HEK293 (cell line): ENCODE results near the gene GCNT2.

Experiments
- CTCF ChIA-PET: fragments of 350-600 bp; formaldehyde crosslinking; extraction: SDS; loops from one replicate; lab custom pipeline; 2021; ENCODE audit warnings: antibody characterized with exemption; lab: Yijun Ruan, JAX
- POLR2A ChIA-PET: fragments of 300-600 bp; formaldehyde crosslinking; extraction: SDS; loops from one replicate; lab custom pipeline; 2020; ENCODE audit warnings: antibody characterized with exemption, inconsistent platforms; lab: Yijun Ruan, JAX
- H3K27ac ChIP-seq: fragments of 200-500 bp; sonication (Bioruptor generic); 2 replicates; pipeline ENCODE4 v1.5.1; 2014; ENCODE audit warnings: low read depth, low read length, control low read depth, inconsistent platforms; ENCODE audit errors: extremely low read depth
- H3K36me3 ChIP-seq, 2 experiments: fragments of 200-500 bp in 1 of 2; sonication (Bioruptor generic) in 1 of 2; 1 replicate in 1 of 2; 2 replicates in 1 of 2; pipeline ENCODE4 v1.5.1; 2014 to 2017; ENCODE audit warnings: inconsistent platforms in 2 of 2, low read length in 2 of 2; ENCODE audit not compliant: control insufficient read depth in 2 of 2, insufficient read depth in 1 of 2
- H3K4me1 ChIP-seq: fragments of 200-500 bp; sonication (Bioruptor generic); 2 replicates; pipeline ENCODE4 v1.5.1; 2014; ENCODE audit warnings: mild to moderate bottlenecking, low read length, inconsistent platforms; ENCODE audit not compliant: control insufficient read depth, insufficient read depth
- H3K4me3 ChIP-seq: 2 replicates; pipeline ENCODE4 v1.5.1; 2011; ENCODE audit warnings: low read depth, mild to moderate bottlenecking, control low read depth, low read length, moderate library complexity
- H3K9me3 ChIP-seq: fragments of 200-500 bp; sonication (Bioruptor generic); 2 replicates; pipeline ENCODE4 v1.5.1; 2014; ENCODE audit warnings: low read depth, low read length, inconsistent platforms; ENCODE audit not compliant: control insufficient read depth, insufficient read depth
- EGR2 ChIP-seq: fragments of 450-650 bp; formaldehyde crosslinking; IDR thresholded peaks from 2 replicates; pipeline ENCODE4 v1.5.1; 2016; ENCODE audit warnings: low read depth, missing biosample characterization, missing genetic modification characterization
- GFI1B ChIP-seq: fragments of 450-650 bp; formaldehyde crosslinking; IDR thresholded peaks from 2 replicates; pipeline ENCODE4 v1.5.1; 2016; ENCODE audit warnings: missing biosample characterization, missing genetic modification characterization
- GLI2 ChIP-seq: fragments of 450-650 bp; formaldehyde crosslinking; IDR thresholded peaks from 2 replicates; pipeline ENCODE4; 2017; ENCODE audit warnings: missing biosample characterization, missing genetic modification characterization, low read depth, borderline replicate concordance
- IKZF3 ChIP-seq: fragments of 450-650 bp; IDR thresholded peaks from 2 replicates; pipeline ENCODE4 v1.5.0; 2018; ENCODE audit warnings: missing biosample characterization, mild to moderate bottlenecking, missing genetic modification characterization, moderate library complexity
- KLF1 ChIP-seq: fragments of 450-650 bp; formaldehyde crosslinking; IDR thresholded peaks from 2 replicates; pipeline ENCODE4 v1.5.1; 2016; ENCODE audit warnings: missing biosample characterization, missing genetic modification characterization
- PRDM6 ChIP-seq: fragments of 450-650 bp; formaldehyde crosslinking; IDR thresholded peaks from 2 replicates; pipeline ENCODE4 v1.5.1; 2017; ENCODE audit warnings: missing biosample characterization, missing genetic modification characterization
- SALL2 ChIP-seq: fragments of 450-650 bp; formaldehyde crosslinking; IDR thresholded peaks from 2 replicates; pipeline ENCODE4 v1.5.0; 2017; ENCODE audit warnings: missing biosample characterization, mild to moderate bottlenecking, missing genetic modification characterization, borderline replicate concordance
- ZBTB7A ChIP-seq: fragments of 450-650 bp; formaldehyde crosslinking; IDR thresholded peaks from 2 replicates; pipeline ENCODE4 v1.5.1; 2016; ENCODE audit warnings: low read depth, missing biosample characterization, missing genetic modification characterization
- ZBTB8A ChIP-seq: fragments of 450-650 bp; formaldehyde crosslinking; IDR thresholded peaks from 2 replicates; pipeline ENCODE4 v1.5.1; 2016; ENCODE audit warnings: missing biosample characterization, missing genetic modification characterization
- ZIC2 ChIP-seq: fragments of 450-650 bp; formaldehyde crosslinking; IDR thresholded peaks from 2 replicates; pipeline ENCODE4 v1.5.1; 2016; ENCODE audit warnings: missing biosample characterization, missing genetic modification characterization
- ZNF114 ChIP-seq: fragments of 450-650 bp; formaldehyde crosslinking; IDR thresholded peaks from 2 replicates; pipeline ENCODE4 v1.5.0; 2017; ENCODE audit warnings: missing biosample characterization, missing genetic modification characterization
- ZNF133 ChIP-seq: fragments of 450-650 bp; formaldehyde crosslinking; IDR thresholded peaks from 2 replicates; pipeline ENCODE4 v1.5.1; 2016; ENCODE audit warnings: missing biosample characterization, missing genetic modification characterization
- ZNF18 ChIP-seq: fragments of 450-650 bp; formaldehyde crosslinking; IDR thresholded peaks from 2 replicates; pipeline ENCODE4 v1.5.1; 2016; ENCODE audit warnings: missing biosample characterization, missing genetic modification characterization
- ZNF211 ChIP-seq: fragments of 450-650 bp; formaldehyde crosslinking; IDR thresholded peaks from 2 replicates; pipeline ENCODE4 v1.5.1; 2016; ENCODE audit warnings: low read depth, missing biosample characterization, missing genetic modification characterization
- ZNF24 ChIP-seq: fragments of 450-650 bp; formaldehyde crosslinking; IDR thresholded peaks from 2 replicates; pipeline ENCODE4 v1.5.1; 2016; ENCODE audit warnings: missing biosample characterization, missing genetic modification characterization
- ZNF404 ChIP-seq: fragments of 450-650 bp; formaldehyde crosslinking; IDR thresholded peaks from 2 replicates; pipeline ENCODE4 v1.5.1; 2017; ENCODE audit warnings: missing biosample characterization, missing genetic modification characterization
- ZNF423 ChIP-seq: fragments of 450-650 bp; formaldehyde crosslinking; IDR thresholded peaks from 2 replicates; pipeline ENCODE4 v1.5.1; 2016; ENCODE audit warnings: missing biosample characterization, missing genetic modification characterization
- ZNF654 ChIP-seq: fragments of 450-650 bp; formaldehyde crosslinking; IDR thresholded peaks from 2 replicates; pipeline ENCODE4 v1.5.1; 2016; ENCODE audit warnings: low read depth, missing biosample characterization, missing genetic modification characterization
- ZNF791 ChIP-seq: fragments of 450-650 bp; formaldehyde crosslinking; IDR thresholded peaks from 2 replicates; pipeline ENCODE4 v1.5.1; 2016; ENCODE audit warnings: missing biosample characterization, missing genetic modification characterization
- ZNF792 ChIP-seq: fragments of 450-650 bp; formaldehyde crosslinking; IDR thresholded peaks from 2 replicates; pipeline ENCODE4 v1.5.1; 2016; ENCODE audit warnings: missing biosample characterization, missing genetic modification characterization
- TF ChIP-seq, protein P1 (sequence below): fragments of 450-650 bp; formaldehyde crosslinking; conservative IDR thresholded peaks from 2 replicates; pipeline ENCODE4 v1.5.1; 2016; ENCODE audit warnings: low read depth, missing biosample characterization, missing genetic modification characterization
- TF ChIP-seq, protein P2 (sequence below): fragments of 450-650 bp; formaldehyde crosslinking; IDR thresholded peaks from 2 replicates; pipeline ENCODE4 v1.5.1; 2016; ENCODE audit warnings: missing biosample characterization, missing genetic modification characterization
- TF ChIP-seq, protein P3 (sequence below): IDR thresholded peaks from 2 replicates; pipeline ENCODE4 v1.6.1; 2011; ENCODE audit warnings: mild to moderate bottlenecking, low read depth, low read length, borderline replicate concordance
- TF ChIP-seq, protein P4 (sequence below): fragments of 450-650 bp; formaldehyde crosslinking; IDR thresholded peaks from 2 replicates; pipeline ENCODE4 v1.5.1; 2016; ENCODE audit warnings: missing biosample characterization, missing genetic modification characterization

GCNT2 gene

DNA sequence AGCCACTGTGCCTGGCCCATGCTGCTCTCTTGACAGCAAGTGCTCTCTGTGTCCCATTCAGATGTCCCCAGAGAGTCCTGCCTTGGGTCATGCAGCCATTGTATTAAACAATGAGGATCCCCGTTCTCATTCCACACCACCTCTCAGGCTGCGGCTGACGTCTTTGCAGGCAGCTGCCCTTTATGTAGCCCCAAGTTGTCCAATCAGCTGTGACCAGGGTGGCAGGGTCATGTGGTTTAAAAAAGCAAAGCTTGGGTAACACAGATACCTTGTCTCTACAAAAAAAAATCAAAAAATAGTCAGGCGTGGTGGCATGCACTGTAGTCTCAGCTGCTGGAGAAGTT is 13.2 kb downstream of the GCNT2 start:
- ChIA-PET POLR2A (no interaction called here), CTCF (interaction anchor here (1.1 kb wide), 1 partner anchor 14 kb away, joined by 3 read pairs; the partner anchor contains the start of gene GCNT2)
- Histone ChIP-seq H3K4me3 (no peak overlapping the region), H3K9me3 (no peaks in the 10 kb centered on the region), H3K4me1 (no peaks in the 10 kb centered on the region), H3K27ac (no peak overlapping the region)
- TF ChIP-seq ZIC2 (tag by site-specific recombination) = no peak
- no peak for TF ChIP-seq ZNF791 (tag by site-specific recombination)
- no peak for TF ChIP-seq GFI1B (tag by site-specific recombination)
- no peak for TF ChIP-seq ZNF114 (tag by site-specific recombination)
- TF ChIP-seq ZNF404 = no peak
- TF ChIP-seq, protein P1, sequence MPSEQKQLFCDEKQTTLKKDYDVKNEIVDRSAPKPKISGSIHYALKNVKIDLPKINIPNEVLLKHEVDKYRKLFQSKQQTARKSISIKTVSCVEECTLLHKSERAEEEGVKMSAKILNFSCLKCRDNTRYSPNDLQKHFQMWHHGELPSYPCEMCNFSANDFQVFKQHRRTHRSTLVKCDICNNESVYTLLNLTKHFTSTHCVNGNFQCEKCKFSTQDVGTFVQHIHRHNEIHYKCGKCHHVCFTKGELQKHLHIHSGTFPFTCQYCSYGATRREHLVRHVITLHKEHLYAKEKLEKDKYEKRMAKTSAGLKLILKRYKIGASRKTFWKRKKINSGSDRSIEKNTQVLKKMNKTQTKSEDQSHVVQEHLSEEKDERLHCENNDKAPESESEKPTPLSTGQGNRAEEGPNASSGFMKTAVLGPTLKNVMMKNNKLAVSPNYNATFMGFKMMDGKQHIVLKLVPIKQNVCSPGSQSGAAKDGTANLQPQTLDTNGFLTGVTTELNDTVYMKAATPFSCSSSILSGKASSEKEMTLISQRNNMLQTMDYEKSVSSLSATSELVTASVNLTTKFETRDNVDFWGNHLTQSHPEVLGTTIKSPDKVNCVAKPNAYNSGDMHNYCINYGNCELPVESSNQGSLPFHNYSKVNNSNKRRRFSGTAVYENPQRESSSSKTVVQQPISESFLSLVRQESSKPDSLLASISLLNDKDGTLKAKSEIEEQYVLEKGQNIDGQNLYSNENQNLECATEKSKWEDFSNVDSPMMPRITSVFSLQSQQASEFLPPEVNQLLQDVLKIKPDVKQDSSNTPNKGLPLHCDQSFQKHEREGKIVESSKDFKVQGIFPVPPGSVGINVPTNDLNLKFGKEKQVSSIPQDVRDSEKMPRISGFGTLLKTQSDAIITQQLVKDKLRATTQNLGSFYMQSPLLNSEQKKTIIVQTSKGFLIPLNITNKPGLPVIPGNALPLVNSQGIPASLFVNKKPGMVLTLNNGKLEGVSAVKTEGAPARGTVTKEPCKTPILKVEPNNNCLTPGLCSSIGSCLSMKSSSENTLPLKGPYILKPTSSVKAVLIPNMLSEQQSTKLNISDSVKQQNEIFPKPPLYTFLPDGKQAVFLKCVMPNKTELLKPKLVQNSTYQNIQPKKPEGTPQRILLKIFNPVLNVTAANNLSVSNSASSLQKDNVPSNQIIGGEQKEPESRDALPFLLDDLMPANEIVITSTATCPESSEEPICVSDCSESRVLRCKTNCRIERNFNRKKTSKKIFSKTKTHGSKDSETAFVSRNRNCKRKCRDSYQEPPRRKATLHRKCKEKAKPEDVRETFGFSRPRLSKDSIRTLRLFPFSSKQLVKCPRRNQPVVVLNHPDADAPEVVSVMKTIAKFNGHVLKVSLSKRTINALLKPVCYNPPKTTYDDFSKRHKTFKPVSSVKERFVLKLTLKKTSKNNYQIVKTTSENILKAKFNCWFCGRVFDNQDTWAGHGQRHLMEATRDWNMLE = no peak
- no peak for TF ChIP-seq ZNF423 (tag by site-specific recombination)
- TF ChIP-seq, protein P2, sequence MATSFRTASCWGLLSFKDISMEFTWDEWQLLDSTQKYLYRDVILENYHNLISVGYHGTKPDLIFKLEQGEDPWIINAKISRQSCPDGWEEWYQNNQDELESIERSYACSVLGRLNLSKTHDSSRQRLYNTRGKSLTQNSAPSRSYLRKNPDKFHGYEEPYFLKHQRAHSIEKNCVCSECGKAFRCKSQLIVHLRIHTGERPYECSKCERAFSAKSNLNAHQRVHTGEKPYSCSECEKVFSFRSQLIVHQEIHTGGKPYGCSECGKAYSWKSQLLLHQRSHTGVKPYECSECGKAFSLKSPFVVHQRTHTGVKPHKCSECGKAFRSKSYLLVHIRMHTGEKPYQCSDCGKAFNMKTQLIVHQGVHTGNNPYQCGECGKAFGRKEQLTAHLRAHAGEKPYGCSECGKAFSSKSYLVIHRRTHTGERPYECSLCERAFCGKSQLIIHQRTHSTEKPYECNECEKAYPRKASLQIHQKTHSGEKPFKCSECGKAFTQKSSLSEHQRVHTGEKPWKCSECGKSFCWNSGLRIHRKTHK (tag by site-specific recombination) = no peak
- TF ChIP-seq ZNF18 (tag by site-specific recombination) = no peak
- TF ChIP-seq, all 188 proteins: peak for 0
- peaks cover 0 to 3% of the 10 kb centered on the region in 2 experiments; a peak in 1 of 3 replicates for H3K36me3 ChIP-seq

GRCh38 chr6:10535193-10535592 is 14.0 kb downstream of the GCNT2 start:
- Histone ChIP-seq H3K9me3 (no peaks in the 10 kb centered on the region), H3K4me1 (no peaks in the 10 kb centered on the region), H3K27ac (no peak overlapping the region), H3K36me3 (no peaks in the 10 kb centered on the region), H3K4me3 (no peak overlapping the region)
- POLR2A ChIA-PET = no interaction called here
- CTCF ChIA-PET = interaction anchor here (1.1 kb wide), 1 partner anchor 14 kb away, joined by 3 read pairs; the partner anchor contains the start of gene GCNT2
- TF ChIP-seq, protein P3, sequence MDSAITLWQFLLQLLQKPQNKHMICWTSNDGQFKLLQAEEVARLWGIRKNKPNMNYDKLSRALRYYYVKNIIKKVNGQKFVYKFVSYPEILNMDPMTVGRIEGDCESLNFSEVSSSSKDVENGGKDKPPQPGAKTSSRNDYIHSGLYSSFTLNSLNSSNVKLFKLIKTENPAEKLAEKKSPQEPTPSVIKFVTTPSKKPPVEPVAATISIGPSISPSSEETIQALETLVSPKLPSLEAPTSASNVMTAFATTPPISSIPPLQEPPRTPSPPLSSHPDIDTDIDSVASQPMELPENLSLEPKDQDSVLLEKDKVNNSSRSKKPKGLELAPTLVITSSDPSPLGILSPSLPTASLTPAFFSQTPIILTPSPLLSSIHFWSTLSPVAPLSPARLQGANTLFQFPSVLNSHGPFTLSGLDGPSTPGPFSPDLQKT = no peak
- TF ChIP-seq EGR2 (tag by site-specific recombination) (no peak), IKZF3 (no peak), GLI2 (tag by site-specific recombination) (no peak), ZNF211 (tag by site-specific recombination) (no peak), ZBTB8A (tag by site-specific recombination) (no peak), ZNF654 (no peak), PRDM6 (tag by site-specific recombination) (no peak), ZBTB7A (no peak), KLF1 (tag by site-specific recombination) (no peak), ZNF133 (tag by site-specific recombination) (no peak), ZNF24 (tag by site-specific recombination) (no peak), ZNF792 (no peak), SALL2 (no peak)
- TF ChIP-seq, protein P4, sequence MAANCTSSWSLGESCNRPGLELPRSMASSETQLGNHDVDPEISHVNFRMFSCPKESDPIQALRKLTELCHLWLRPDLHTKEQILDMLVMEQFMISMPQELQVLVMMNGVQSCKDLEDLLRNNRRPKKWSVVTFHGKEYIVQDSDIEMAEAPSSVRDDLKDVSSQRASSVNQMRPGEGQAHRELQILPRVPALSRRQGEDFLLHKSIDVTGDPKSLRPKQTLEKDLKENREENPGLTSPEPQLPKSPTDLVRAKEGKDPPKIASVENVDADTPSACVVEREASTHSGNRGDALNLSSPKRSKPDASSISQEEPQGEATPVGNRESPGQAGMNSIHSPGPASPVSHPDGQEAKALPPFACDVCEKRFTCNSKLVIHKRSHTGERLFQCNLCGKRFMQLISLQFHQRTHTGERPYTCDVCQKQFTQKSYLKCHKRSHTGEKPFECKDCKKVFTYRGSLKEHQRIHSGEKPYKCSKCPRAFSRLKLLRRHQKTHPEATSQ (tag by site-specific recombination) = no peak
